ENCODE measurements around the gene HDGFL2.

Gene HDGFL2

GRCh38 chr19:4499318-4499717, 27.2 kb downstream of the HDGFL2 start:
- DNase-seq (ENCODE audit: low spot score) = no peak

DNA sequence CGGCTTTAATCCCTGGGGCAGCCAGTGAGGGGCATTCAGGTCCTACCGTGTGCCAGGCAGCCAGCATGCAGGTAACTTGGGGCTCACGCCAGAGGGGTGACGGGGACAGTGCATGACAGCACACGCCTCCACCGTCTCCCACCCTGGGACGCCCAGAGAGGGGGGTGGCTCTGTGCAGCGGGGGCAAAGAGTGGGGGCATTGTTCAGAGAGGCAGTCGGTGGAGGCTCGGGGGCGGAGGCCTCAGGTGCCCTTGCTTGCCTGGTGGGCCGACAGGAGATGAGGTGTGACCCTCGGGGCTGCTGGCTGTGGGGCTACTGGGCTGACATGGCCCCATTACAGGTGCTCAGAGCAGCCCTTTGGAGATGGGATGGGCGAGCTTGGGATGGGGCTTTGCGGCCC, 27.8 kb downstream of the HDGFL2 start:
- DNase-seq (ENCODE audit: low spot score) = no peak

GRCh38 chr19:4500841-4501591, 28.9 kb downstream of the HDGFL2 start:
- no peak for DNase-seq (ENCODE audit: low spot score)

DNA sequence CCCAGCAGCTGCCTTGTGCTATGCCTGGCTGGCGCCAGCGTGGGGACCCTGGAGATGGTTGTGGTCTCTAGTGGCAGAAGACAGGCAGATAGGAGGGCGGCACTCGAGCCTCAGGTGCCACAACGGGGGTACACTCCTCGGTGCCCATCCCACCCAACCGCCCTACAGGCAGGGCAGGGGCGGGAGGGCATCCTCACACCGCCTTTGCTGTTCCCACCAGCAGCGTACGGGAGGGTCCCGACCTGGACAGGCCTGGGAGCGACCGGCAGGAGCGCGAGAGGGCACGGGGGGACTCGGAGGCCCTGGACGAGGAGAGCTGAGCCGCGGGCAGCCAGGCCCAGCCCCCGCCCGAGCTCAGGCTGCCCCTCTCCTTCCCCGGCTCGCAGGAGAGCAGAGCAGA, 29.6 kb downstream of the HDGFL2 start:
- DNase-seq (ENCODE audit: low spot score) = no peak

- no peak for DNase-seq (ENCODE audit: low spot score)
Observed at GRCh38 chr19:4502282-4503131, 30.4 kb downstream of the HDGFL2 start.

DNA sequence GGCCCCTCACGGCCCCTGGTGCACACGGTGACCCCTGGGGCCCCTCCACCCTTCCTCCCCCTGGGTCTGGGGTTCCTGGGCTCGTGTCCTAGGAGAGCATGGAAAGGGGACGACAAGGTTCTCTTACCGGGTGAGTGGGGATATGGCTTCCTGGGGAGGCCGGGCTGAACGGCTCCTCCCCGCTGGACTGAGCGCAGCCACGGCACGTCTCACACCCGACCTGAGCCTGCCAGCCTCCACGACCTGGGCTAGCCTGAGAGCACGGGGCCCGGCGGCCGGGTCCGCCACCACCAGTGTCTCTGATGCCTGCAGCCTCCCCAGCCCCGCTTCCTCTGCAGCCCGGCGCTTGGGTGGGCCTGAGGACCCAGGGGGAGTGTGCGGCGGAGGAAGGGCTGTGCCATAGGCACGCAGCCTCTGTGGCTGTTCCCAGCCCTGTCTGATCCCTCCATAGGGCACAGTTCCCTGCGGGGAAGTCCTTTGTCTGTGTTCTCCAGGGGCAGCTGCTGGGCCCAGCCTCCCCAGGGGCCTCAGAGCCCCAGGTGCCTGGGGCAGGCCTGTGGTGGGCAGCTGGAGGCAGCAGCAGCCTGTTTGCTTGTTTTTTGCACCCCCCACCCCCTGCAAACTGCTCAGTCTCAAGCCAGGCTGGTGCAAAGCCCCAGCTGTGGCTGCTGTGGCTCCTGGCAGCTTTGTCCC, 31.2 kb downstream of the HDGFL2 start:
- no peak for DNase-seq (ENCODE audit: low spot score)

DNA sequence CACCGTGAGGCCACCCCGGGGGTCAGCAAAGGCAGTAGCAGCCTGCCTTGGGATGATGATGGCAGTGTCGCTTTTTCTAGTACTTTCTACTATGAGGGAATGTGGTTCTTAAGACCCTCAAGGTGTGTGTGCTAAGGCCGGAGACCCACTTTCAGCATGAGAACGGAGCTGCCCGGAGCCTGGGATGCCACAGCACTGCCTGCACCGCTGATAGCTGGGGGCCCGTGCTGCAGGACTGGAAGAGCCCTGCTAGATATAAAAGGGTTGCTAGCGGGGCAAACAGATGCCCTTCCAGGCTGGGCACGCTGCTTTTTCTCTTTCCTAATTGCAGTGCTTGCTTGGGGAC, 31.7 kb downstream of the HDGFL2 start:
- DNase-seq (ENCODE audit: low spot score) = no peak

DNA sequence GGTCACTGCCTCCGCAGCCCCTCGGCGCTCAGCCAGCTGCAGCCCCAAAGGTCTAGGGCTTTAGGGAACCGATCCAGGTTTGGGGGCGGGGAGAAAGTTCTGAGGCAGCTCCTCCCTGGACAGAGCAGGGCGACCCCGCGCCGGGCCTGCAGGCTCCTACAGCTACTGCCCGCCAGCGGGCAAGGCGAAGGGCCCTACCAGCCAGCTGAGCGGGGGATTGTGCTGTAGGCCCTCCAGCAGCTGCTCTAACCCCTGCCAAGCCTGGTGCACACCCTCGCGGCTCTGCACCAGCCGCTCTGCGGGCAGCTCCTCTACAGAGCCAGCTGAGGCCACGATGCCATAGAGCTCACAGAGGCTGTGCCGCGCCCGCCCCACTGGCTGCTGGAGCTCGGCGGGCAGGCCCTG, 32.2 kb downstream of the HDGFL2 start:
- no peak for DNase-seq (ENCODE audit: low spot score)

GRCh38 chr19:4504891-4505569, 32.9 kb downstream of the HDGFL2 start:
- no peak for DNase-seq (ENCODE audit: low spot score)

DNA sequence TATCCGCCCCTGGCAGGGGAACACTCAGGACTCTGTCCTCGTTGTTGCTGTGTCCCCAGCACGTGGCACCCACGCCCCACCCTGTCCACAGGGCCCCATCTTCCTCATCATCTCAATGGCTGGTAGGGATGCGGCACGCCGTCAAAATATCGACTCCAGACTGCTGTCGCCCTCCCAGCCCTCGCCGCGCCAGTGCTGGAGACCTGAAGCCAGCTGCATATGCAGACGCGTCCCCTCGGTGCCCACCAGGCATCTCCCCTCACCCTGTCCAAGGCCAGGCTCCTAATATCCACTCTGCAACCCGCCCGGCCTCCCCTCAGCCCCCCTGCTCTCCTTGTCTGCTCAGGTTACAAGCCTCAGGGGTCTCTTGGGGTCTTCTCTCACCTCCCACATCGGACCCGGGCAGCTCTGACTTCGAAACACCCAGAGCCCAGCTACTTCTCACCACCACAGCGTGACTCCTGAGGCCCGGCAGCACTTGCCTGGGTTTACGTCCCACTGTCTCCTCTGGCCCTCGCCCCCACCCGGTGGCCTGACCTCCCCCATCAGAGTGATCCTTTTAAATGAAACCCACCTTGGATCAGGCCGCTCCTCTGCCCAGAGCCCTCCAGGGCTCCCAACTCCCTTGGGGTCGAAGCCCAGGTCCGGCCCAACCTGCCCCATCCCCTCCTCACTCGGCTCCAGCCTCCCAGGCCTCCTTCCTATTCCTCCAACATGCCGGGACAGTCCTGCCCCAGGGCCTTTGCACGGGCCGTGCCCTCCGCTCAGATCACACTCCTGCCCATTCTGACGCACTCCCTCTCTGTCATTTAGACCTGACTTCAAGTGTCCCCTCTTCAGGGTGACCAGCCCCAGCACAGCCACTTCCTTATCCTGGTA, 33.7 kb downstream of the HDGFL2 start:
- no peak for DNase-seq (ENCODE audit: low spot score)

- no peak for DNase-seq (ENCODE audit: low spot score)
Observed at GRCh38 chr19:4506449-4507149, 34.5 kb downstream of the HDGFL2 start.

- DNase-seq (ENCODE audit: low spot score) = no peak
Observed at GRCh38 chr19:4507150-4507452, 35.0 kb downstream of the HDGFL2 start.

DNA sequence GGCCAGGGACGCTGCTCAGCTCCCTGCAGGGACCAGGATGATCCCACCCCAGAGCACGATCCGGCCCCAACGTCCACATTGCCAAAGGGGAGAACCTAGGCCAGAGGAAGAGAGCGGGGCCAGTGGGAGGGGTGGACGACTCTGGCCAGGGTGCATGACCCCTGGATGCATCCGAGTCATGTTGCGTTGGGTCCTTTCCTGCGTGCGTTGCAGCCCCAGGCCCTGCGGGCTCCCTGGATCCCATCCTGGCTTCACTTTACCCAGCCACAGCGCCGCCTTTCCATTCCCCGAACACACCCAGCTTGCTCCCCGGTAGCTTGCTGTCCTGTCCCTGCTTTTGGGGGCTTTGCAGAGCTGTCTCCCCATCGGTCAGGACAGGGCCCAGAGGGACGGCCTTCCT, 35.7 kb downstream of the HDGFL2 start:
- no peak for DNase-seq (ENCODE audit: low spot score)

DNA sequence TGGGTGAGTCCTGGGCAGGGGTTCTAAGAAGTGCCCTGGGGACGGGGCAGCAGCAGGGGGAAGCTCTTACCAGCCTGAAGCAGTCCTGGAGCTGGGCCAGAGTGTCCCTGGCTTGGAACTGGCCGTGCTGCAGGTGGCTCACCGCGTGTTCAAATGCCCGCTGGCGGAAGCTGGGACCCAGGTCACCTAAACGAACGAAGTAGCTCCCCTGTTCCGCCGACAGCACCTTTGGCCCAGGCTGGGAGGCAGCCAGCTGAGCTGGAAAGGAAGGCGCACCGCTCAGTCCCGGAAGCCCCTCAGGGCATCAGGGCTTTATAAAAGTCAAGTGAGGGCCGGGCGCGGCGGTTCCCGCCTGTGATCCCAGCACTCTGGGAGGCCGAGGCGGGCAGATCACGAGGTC, 36.6 kb downstream of the HDGFL2 start:
- DNase-seq (ENCODE audit: low spot score) = no peak

DNA sequence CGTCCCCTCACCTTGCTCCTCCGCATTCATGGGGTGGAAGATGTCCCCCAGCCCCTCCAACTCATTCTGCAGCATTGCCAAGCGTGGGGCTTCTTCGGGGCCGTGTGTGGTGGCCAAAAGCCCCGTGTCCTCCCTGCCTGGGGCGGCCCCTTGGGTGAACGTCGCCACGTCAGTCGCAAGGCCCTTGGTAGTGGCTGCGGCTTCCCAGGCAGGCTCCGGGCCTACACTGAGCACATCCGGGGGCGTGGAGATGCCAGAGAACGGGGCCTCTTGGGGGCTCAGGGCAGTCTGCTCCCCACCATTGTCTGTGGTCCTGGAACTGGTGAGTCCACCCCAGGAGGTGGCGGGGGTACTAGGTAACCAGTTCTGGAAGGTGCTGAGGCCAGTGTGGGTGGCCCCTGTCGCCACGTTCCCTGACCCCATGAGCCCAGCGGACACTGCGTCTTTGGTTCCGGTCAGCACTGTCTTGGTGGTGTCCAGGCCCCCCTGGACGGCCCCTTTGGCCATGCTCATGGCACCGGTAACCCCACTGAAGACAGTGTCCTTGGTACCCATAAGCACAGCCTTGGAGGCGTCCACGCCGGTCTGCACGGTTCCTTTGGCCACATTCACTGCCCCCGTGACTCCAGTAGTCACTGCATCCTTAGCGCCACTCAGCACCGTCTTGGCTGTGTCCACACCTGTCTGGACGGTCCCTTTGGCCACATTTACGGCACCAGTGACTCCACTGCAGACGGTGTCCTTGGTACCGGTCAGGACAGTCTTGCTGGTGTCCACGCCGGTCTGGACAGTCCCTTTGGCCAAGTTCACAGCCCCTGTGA, 38.5 kb downstream of the HDGFL2 start:
- no peak for DNase-seq (ENCODE audit: low spot score)

DNA sequence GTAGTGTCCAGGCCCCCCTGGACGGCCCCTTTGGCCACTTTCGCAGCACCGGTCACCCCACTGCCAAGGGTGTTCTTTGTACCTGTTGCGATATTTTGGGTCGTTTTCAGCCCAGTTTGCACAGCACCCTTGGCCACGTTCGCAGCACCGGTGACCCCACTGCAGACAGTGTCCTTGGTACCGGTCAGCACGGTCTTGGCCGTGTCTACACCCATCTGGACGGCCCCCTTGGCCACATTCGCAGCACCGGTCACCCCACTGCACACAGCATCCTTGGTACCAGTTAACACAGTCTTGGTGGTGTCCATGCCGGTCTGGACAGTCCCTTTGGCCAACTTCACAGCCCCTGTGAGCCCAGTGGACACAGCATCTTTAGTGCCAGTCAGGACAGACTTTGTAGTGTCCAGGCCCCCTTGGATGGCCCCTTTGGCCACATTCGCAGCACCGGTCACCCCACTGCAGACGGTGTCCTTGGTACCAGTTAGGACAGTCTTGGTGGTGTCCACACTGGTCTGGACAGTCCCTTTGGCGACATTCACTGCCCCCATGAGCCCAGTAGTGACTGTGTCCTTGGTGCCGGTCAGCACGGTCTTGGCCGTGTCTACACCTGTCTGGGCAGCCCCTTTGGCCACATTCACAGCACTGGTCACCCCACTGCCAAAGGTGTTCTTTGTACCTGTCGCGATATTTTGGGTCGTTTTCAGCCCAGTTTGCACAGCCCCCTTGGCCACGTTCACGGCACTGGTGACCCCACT, 39.4 kb downstream of the HDGFL2 start:
- DNase-seq (ENCODE audit: low spot score) = no peak

- DNase-seq (ENCODE audit: low spot score) = no peak
Observed at GRCh38 chr19:4512070-4512469, 40.0 kb downstream of the HDGFL2 start.

- DNase-seq (ENCODE audit: low spot score) = no peak
Observed at GRCh38 chr19:4513248-4513647, 41.2 kb downstream of the HDGFL2 start.

DNA sequence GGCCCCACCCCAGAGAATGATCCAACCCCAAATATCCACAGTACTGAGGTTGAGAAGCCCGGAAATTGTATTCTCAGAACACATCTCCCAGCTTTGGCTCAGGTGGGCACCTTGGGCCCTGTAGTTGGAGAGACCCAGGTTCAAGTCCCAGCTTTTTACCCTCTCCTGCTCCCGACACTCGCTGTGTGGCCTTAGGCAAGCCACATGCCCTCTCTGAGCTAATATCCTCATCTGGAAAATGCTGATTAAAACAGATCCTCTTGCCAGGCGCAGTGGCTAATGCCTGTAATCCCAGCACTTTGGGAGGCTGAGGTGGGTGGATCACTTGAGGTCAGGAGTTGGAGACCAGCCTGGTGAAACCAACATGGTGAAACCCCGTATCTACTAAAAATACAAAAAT, 43.6 kb downstream of the HDGFL2 start:
- DNase-seq (ENCODE audit: low spot score) = no peak

Measured in SW480 (cell line).